ENCODE data around the gene TXNRD2. TPM values are rescaled to one million over a fixed set of nuclear protein-coding genes. Genes with fewer than 3 reads are reported as not detected.
A peak's percentile ranks its signal among the peaks of the same experiment; 100 is the strongest.
"Not testable (repeated sequence)": the region's sequence is repeated elsewhere in the genome, so short reads cannot be mapped to it uniquely, and the experiment has no call there.

The TXNRD2 gene
- total RNA-seq, 1 donor from 2014 or later = 22.2 TPM

GRCh38 chr22:19840955-19841640 lies 100.5 kb downstream of the TXNRD2 start:
- no peak for DNase-seq (ENCODE audit: low read depth, low spot score)
- no peaks in the 10 kb centered on the region for H3K4me1 Mint-ChIP-seq
- no peaks in the 10 kb centered on the region for H3K36me3 Mint-ChIP-seq (ENCODE audit: low read depth)
- no peaks in the 10 kb centered on the region for H3K27me3 Mint-ChIP-seq (ENCODE audit: low read depth)
- H3K4me3 Mint-ChIP-seq = no peak overlapping the region
- no peak overlapping the region for H3K27ac Mint-ChIP-seq (ENCODE audit: unreplicated experiment)
- H3K9me3 Mint-ChIP-seq = no peaks in the 10 kb centered on the region
- TF ChIP-seq, protein P1, sequence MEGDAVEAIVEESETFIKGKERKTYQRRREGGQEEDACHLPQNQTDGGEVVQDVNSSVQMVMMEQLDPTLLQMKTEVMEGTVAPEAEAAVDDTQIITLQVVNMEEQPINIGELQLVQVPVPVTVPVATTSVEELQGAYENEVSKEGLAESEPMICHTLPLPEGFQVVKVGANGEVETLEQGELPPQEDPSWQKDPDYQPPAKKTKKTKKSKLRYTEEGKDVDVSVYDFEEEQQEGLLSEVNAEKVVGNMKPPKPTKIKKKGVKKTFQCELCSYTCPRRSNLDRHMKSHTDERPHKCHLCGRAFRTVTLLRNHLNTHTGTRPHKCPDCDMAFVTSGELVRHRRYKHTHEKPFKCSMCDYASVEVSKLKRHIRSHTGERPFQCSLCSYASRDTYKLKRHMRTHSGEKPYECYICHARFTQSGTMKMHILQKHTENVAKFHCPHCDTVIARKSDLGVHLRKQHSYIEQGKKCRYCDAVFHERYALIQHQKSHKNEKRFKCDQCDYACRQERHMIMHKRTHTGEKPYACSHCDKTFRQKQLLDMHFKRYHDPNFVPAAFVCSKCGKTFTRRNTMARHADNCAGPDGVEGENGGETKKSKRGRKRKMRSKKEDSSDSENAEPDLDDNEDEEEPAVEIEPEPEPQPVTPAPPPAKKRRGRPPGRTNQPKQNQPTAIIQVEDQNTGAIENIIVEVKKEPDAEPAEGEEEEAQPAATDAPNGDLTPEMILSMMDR (conservative IDR thresholded peaks at IDR 0.05) = no peak

DNA sequence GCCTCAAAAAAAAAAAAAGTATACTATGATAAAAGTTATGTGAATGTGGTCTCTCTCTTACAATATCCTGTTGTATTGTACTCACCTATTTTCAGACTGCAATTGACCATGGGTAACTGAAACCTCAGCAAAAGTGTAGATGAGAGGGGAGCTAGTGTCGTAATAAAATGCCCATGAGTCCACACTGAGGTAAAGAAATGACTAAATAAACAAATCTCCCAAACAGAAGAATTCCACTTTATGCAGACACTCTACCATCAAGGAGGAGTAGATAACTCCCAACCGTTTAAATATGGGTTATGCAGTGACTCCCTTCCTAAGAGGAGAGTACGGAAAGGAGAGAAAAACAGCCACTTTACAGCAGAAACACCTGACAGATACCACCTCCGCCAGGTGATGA lies 101.6 kb downstream of the TXNRD2 start:
- Mint-ChIP-seq H3K9me3 (no peaks in the 10 kb centered on the region), H3K4me1 (no peaks in the 10 kb centered on the region), H3K4me3 (no peak overlapping the region), H3K27me3 (ENCODE audit: low read depth) (no peaks in the 10 kb centered on the region), H3K36me3 (ENCODE audit: low read depth) (no peaks in the 10 kb centered on the region), H3K27ac (ENCODE audit: unreplicated experiment) (peak overlapping the region; percentile 64)
- no peak for DNase-seq (ENCODE audit: low read depth, low spot score)
- TF ChIP-seq, protein P1 (conservative IDR thresholded peaks at IDR 0.05) = no peak

DNA sequence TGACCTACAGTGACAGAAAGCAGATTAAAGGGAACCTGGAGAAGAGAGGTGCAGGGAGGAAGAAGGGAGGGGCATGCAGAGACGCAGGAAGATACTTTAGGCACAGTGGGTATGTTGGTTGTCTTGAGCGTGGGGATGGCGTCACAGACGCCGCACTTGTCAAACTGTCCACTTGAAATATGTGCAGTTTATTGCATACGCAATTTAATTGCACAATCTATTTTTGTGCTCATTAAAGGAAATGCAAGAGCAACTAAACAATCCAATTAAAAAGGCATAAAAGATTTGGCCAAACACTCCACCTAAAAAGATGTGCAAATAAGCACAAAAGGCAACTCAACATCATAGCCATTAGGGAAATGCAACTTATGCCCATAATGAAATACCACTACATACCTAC lies 103.7 kb downstream of the TXNRD2 start:
- H3K9me3 Mint-ChIP-seq = no peaks in the 10 kb centered on the region
- no peaks in the 10 kb centered on the region for H3K36me3 Mint-ChIP-seq (ENCODE audit: low read depth)
- no peak overlapping the region for H3K4me3 Mint-ChIP-seq
- TF ChIP-seq, protein P1 (conservative IDR thresholded peaks at IDR 0.05) = no peak
- H3K27ac Mint-ChIP-seq (ENCODE audit: unreplicated experiment) = no peak overlapping the region
- DNase-seq (ENCODE audit: low read depth, low spot score) = no peak
- H3K27me3 Mint-ChIP-seq (ENCODE audit: low read depth) = no peaks in the 10 kb centered on the region
- H3K4me1 Mint-ChIP-seq = no peaks in the 10 kb centered on the region

DNA sequence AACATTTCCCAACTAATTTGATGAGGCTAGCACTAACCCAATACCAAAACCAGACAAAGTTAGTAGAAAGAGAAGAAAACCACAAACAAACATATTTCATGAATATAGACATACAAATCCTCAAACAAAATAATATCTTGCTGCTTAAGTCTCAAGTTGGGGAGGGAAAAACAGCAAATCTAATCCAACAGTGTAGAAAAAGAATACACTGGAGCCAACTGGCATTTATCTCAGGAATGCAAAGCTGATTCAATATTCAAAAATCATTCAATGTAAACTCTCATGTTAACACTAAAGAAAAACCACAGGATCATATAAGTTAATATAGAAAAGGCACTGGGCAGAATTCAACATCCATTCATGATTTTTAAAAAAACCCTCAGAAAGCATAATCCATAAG lies 105.1 kb downstream of the TXNRD2 start:
- no peaks in the 10 kb centered on the region for H3K4me1 Mint-ChIP-seq
- H3K27me3 Mint-ChIP-seq (ENCODE audit: low read depth) = no peaks in the 10 kb centered on the region
- H3K27ac Mint-ChIP-seq (ENCODE audit: unreplicated experiment) = no peak overlapping the region
- no peaks in the 10 kb centered on the region for H3K36me3 Mint-ChIP-seq (ENCODE audit: low read depth)
- no peaks in the 10 kb centered on the region for H3K9me3 Mint-ChIP-seq
- no peak for DNase-seq (ENCODE audit: low read depth, low spot score)
- H3K4me3 Mint-ChIP-seq = no peak overlapping the region
- TF ChIP-seq, protein P1 (conservative IDR thresholded peaks at IDR 0.05) = no peak

DNA sequence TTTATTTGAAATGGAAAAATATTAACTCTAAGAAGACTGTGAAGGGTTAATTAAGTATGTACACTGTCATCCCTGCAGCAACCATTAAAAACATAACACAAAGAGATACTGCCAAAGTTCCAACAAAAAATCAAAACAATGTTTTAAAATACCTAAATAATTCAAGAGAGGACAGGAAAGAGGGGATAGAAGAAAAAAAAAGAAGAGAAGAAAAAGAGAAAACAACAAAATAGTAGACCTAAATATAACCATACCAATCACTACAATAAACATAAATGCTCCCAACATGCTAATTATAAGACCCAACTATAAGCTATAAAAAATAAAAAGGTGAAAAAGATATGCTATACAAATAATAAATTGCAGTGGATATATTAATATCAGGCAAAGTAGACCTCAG lies 107.0 kb downstream of the TXNRD2 start:
- Mint-ChIP-seq H3K4me3 (no peak overlapping the region), H3K36me3 (ENCODE audit: low read depth) (no peaks in the 10 kb centered on the region), H3K27me3 (ENCODE audit: low read depth) (no peaks in the 10 kb centered on the region), H3K4me1 (no peaks in the 10 kb centered on the region), H3K27ac (ENCODE audit: unreplicated experiment) (no peak overlapping the region), H3K9me3 (no peaks in the 10 kb centered on the region)
- TF ChIP-seq, protein P1 (conservative IDR thresholded peaks at IDR 0.05) = no peak
- no peak for DNase-seq (ENCODE audit: low read depth, low spot score)

DNA sequence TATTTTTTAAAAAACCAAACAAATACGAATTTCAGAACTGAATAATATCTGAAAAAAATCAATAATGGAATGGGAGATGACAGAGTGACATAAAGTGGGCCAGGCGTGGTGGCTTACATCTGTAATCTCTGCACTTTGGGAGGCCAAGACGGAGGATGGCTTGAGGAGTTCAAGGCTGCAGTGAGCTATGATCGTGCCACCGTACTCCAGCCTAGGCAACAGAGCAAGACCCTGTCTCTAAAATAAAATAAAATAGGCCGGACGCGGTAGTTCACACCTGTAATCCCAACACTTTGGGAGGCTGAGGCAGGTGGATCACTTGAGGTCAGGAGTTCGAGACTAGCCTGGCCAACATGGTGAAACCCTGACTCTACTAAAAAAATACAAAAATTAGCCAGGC lies 108.3 kb downstream of the TXNRD2 start:
- H3K27me3 Mint-ChIP-seq (ENCODE audit: low read depth); DNase-seq (ENCODE audit: low read depth, low spot score); H3K4me1 Mint-ChIP-seq; H3K27ac Mint-ChIP-seq (ENCODE audit: unreplicated experiment); H3K4me3 Mint-ChIP-seq; H3K9me3 Mint-ChIP-seq; H3K36me3 Mint-ChIP-seq (ENCODE audit: low read depth): not testable (repeated sequence)
